Vagina (tissue), 2 donors: ENCODE data around the gene CACHD1. TPM values are rescaled to one million over a fixed set of nuclear protein-coding genes. Genes with fewer than 3 reads are reported as not detected.

Experiments
- DNase-seq, 2 donors: peaks; one replicate each; pipeline ENCODE4 v3.0.0-alpha.2; 2017; ENCODE audit errors: extremely low spot score in 2 of 2
- H3K27ac ChIP-seq: fragments of 200-600 bp; sonication (generic); one replicate; pipeline ENCODE4 v1.5.1; 2019
- H3K27me3 ChIP-seq: fragments of 200-600 bp; sonication (generic); one replicate; pipeline ENCODE4 v1.5.1; 2019
- H3K36me3 ChIP-seq, 2 donors: fragments of 200-600 bp; sonication (generic); one replicate each; pipeline ENCODE4 v1.5.1; 2017 to 2019
- H3K4me1 ChIP-seq: fragments of 200-600 bp; sonication (generic); one replicate; pipeline ENCODE4 v1.5.1; 2019
- H3K4me3 ChIP-seq, 2 donors: fragments of 200-600 bp; sonication (generic); 1 replicate in 1 of 2; 2 replicates in 1 of 2; pipeline ENCODE4 v1.5.1; 2016 to 2019
- H3K9me3 ChIP-seq: fragments of 200-600 bp; sonication (generic); one replicate; pipeline ENCODE4 v1.5.1; 2019
- POLR2A ChIP-seq, 2 donors: fragments of 450-650 bp; IDR thresholded peaks; one replicate each; pipeline ENCODE4 v1.6.1; 2017; ENCODE audit warnings: antibody characterized with exemption in 2 of 2, mild to moderate bottlenecking in 2 of 2, moderate library complexity in 2 of 2
- POLR2AphosphoS5 ChIP-seq, 2 donors: sonication (generic); formaldehyde crosslinking; IDR thresholded peaks; one replicate each; pipeline ENCODE4 v1.9.0; 2017; ENCODE audit warnings: antibody characterized with exemption in 2 of 2, mild to moderate bottlenecking in 2 of 2, low read depth in 1 of 2; ENCODE audit not compliant: insufficient read depth in 1 of 2
- intact Hi-C: fragments of 100-400 bp; cut with DNase I; formaldehyde crosslinking; loops from one replicate; pipeline ENCODE4 v1.15.1; 2023
- total RNA-seq: library from RNA; depleted of rRNA; stranded (reverse); fragments of >200 nt; gene quantifications from one replicate; pipeline ENCODE4 v1.2.3, GENCODE V29; 2016
- TF ChIP-seq, protein P1 (sequence below), 3 experiments: fragments of 450-650 bp in 2 of 3; fragments of 200-600 bp in 1 of 3; sonication (generic) in 1 of 3; IDR thresholded peaks; one replicate each; pipeline ENCODE4 v1.5.1; 2017 to 2019; ENCODE audit warnings: antibody characterized with exemption in 3 of 3, mild to moderate bottlenecking in 2 of 3, moderate library complexity in 2 of 3

Gene CACHD1
- total RNA-seq, 1 donor from 2014 or later, result 27.7 TPM

- TF ChIP-seq, protein P1, sequence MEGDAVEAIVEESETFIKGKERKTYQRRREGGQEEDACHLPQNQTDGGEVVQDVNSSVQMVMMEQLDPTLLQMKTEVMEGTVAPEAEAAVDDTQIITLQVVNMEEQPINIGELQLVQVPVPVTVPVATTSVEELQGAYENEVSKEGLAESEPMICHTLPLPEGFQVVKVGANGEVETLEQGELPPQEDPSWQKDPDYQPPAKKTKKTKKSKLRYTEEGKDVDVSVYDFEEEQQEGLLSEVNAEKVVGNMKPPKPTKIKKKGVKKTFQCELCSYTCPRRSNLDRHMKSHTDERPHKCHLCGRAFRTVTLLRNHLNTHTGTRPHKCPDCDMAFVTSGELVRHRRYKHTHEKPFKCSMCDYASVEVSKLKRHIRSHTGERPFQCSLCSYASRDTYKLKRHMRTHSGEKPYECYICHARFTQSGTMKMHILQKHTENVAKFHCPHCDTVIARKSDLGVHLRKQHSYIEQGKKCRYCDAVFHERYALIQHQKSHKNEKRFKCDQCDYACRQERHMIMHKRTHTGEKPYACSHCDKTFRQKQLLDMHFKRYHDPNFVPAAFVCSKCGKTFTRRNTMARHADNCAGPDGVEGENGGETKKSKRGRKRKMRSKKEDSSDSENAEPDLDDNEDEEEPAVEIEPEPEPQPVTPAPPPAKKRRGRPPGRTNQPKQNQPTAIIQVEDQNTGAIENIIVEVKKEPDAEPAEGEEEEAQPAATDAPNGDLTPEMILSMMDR (IDR thresholded peaks at IDR 0.05), result no peak
- TF ChIP-seq POLR2A (IDR thresholded peaks at IDR 0.05) (no peak), POLR2AphosphoS5 (IDR thresholded peaks at IDR 0.05; ENCODE audit: insufficient read depth in 1 of 2, low read depth in 1 of 2) (no peak)
- Histone ChIP-seq H3K27ac (no peak overlapping the region), H3K27me3 (no peaks in the 10 kb centered on the region), H3K36me3 (peaks cover 0 to 7% of the 10 kb centered on the region in 2 donors), H3K9me3 (no peaks in the 10 kb centered on the region), H3K4me3 (no peak overlapping the region), H3K4me1 (no peaks in the 10 kb centered on the region)
- intact Hi-C loops, result no loop called here
- DNase-seq, result no peak
Measured at GRCh38 chr1:64631346-64632034, 161.6 kb downstream of the CACHD1 start.

GRCh38 chr1:64632936-64633335 is 163.0 kb downstream of the CACHD1 start:
- peaks cover 8% of the 10 kb centered on the region for H3K4me1 ChIP-seq
- intact Hi-C loops, result no loop called here
- TF ChIP-seq POLR2AphosphoS5 (IDR thresholded peaks at IDR 0.05; ENCODE audit: insufficient read depth in 1 of 2, low read depth in 1 of 2) (no peak), POLR2A (IDR thresholded peaks at IDR 0.05) (no peak)
- H3K9me3 ChIP-seq, result no peaks in the 10 kb centered on the region
- no peaks in the 10 kb centered on the region for H3K27me3 ChIP-seq
- no peak overlapping the region for H3K27ac ChIP-seq
- no peak overlapping the region for H3K4me3 ChIP-seq
- peaks cover 0 to 7% of the 10 kb centered on the region in 2 donors for H3K36me3 ChIP-seq
- DNase-seq, result no peak

DNA sequence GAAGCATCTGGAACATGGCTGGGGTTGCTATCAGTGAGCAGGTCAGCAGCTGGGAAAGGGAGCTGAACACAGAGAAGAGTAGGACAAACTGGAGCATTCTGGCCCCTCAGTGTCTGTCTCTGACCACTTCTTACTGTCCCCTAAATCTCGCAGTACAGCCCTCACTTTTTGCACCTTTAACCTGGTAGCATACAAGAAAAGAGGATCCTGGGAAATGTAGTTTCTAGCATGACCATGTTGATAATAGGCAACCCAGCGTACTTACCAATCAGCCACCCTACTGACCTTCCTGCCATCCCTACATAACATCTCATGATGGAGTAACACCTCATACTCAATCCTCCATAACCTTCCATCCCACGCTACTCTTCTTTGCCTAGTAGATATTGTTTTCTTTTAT is 175.8 kb downstream of the CACHD1 start:
- Histone ChIP-seq H3K36me3 (peaks cover 0 to 10% of the 10 kb centered on the region in 2 donors), H3K9me3 (no peaks in the 10 kb centered on the region), H3K4me1 (no peaks in the 10 kb centered on the region), H3K27me3 (no peaks in the 10 kb centered on the region), H3K4me3 (no peak overlapping the region), H3K27ac (no peak overlapping the region)
- intact Hi-C loops, result no loop called here
- DNase-seq, result no peak
- TF ChIP-seq, protein P1 (IDR thresholded peaks at IDR 0.05), result no peak
- no peak for TF ChIP-seq POLR2AphosphoS5 (IDR thresholded peaks at IDR 0.05; ENCODE audit: insufficient read depth in 1 of 2, low read depth in 1 of 2)
- no peak for TF ChIP-seq POLR2A (IDR thresholded peaks at IDR 0.05)

GRCh38 chr1:64650411-64650810 is 180.5 kb downstream of the CACHD1 start:
- H3K36me3 ChIP-seq, result no peaks in the 10 kb centered on the region
- no peaks in the 10 kb centered on the region for H3K27me3 ChIP-seq
- H3K27ac ChIP-seq, result no peak overlapping the region
- H3K4me1 ChIP-seq, result no peaks in the 10 kb centered on the region
- TF ChIP-seq, protein P1 (IDR thresholded peaks at IDR 0.05), result no peak
- TF ChIP-seq POLR2AphosphoS5 (IDR thresholded peaks at IDR 0.05; ENCODE audit: insufficient read depth in 1 of 2, low read depth in 1 of 2), result no peak
- no peak for TF ChIP-seq POLR2A (IDR thresholded peaks at IDR 0.05)
- intact Hi-C loops, result no loop called here
- H3K4me3 ChIP-seq, result no peak overlapping the region
- no peaks in the 10 kb centered on the region for H3K9me3 ChIP-seq
- no peak for DNase-seq

- H3K4me3 ChIP-seq, result no peak overlapping the region
- intact Hi-C loops, result no loop called here
- H3K27ac ChIP-seq, result no peak overlapping the region
- H3K36me3 ChIP-seq, result no peaks in the 10 kb centered on the region
- DNase-seq, result no peak
- no peaks in the 10 kb centered on the region for H3K4me1 ChIP-seq
- TF ChIP-seq POLR2A (IDR thresholded peaks at IDR 0.05) (no peak), POLR2AphosphoS5 (IDR thresholded peaks at IDR 0.05; ENCODE audit: insufficient read depth in 1 of 2, low read depth in 1 of 2) (no peak)
- TF ChIP-seq, protein P1 (IDR thresholded peaks at IDR 0.05), result no peak
- H3K9me3 ChIP-seq, result no peaks in the 10 kb centered on the region
- no peaks in the 10 kb centered on the region for H3K27me3 ChIP-seq
Measured at GRCh38 chr1:64651841-64652240, 181.9 kb downstream of the CACHD1 start.
